ENCODE data around the gene OR10V1. TPM values are rescaled to one million over a fixed set of nuclear protein-coding genes. Genes with fewer than 3 reads are reported as not detected.

Gene OR10V1
- total and polyA plus RNA-seq, 9 of the 15 experiments (the other 6 are each of a cell fraction or from before 2014, with no cell fraction given): not detected

GRCh38 chr11:59668950-59669610, 44.6 kb downstream of the OR10V1 start, which contains the start of gene PATL1 (continued):
- TF ChIP-seq RERE (CRISPR knock-in tag; IDR thresholded peaks at IDR 0.05; ENCODE audit: borderline replicate concordance) (no peak), POLR2B (IDR thresholded peaks at IDR 0.05; ENCODE audit: low read depth, partially characterized antibody) (peak; percentile 59), HCFC1 (IDR thresholded peaks at IDR 0.05; ENCODE audit: low read depth, low read length) (peak; percentile 67), ZNF696 (CRISPR knock-in tag; conservative IDR thresholded peaks at IDR 0.05) (no peak), ELF4 (CRISPR knock-in tag; IDR thresholded peaks at IDR 0.05) (no peak), KAT2B (IDR thresholded peaks at IDR 0.05; ENCODE audit: low read depth, low read length) (no peak), ZNF24 (IDR thresholded peaks at IDR 0.05) (no peak), WHSC1 (IDR thresholded peaks at IDR 0.05; ENCODE audit: low read length) (no peak), HDAC3 (IDR thresholded peaks at IDR 0.05; ENCODE audit: borderline replicate concordance, partially characterized antibody) (no peak), ZNF609 (CRISPR knock-in tag; IDR thresholded peaks at IDR 0.05; ENCODE audit: borderline replicate concordance) (no peak), NFE2 (IDR thresholded peaks at IDR 0.05; ENCODE audit: low read depth) (no peak), ATF1 (CRISPR knock-in tag; IDR thresholded peaks at IDR 0.05) (0 out of 2 replicates have a peak, but pooled peaks have one; percentile 51), ATF1 (tag; IDR thresholded peaks at IDR 0.05) (peak; percentile 97), FOS (IDR thresholded peaks at IDR 0.05; ENCODE audit: extremely low read depth, insufficient read length) (no peak), ZNF778 (CRISPR knock-in tag; IDR thresholded peaks at IDR 0.05) (no peak), ZNF699 (CRISPR knock-in tag; IDR thresholded peaks at IDR 0.05; ENCODE audit: insufficient replicate concordance) (no peak), ZFPM2 (CRISPR knock-in tag; IDR thresholded peaks at IDR 0.05) (no peak)
- TF ChIP-seq, protein P1, sequence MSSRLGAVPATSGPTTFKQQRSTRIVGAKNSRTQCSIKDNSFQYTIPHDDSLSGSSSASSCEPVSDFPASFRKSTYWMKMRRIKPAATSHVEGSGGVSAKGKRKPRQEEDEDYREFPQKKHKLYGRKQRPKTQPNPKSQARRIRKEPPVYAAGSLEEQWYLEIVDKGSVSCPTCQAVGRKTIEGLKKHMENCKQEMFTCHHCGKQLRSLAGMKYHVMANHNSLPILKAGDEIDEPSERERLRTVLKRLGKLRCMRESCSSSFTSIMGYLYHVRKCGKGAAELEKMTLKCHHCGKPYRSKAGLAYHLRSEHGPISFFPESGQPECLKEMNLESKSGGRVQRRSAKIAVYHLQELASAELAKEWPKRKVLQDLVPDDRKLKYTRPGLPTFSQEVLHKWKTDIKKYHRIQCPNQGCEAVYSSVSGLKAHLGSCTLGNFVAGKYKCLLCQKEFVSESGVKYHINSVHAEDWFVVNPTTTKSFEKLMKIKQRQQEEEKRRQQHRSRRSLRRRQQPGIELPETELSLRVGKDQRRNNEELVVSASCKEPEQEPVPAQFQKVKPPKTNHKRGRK (tag; IDR thresholded peaks at IDR 0.05): no peak
